ENCODE data around the gene WIZ.

DNA sequence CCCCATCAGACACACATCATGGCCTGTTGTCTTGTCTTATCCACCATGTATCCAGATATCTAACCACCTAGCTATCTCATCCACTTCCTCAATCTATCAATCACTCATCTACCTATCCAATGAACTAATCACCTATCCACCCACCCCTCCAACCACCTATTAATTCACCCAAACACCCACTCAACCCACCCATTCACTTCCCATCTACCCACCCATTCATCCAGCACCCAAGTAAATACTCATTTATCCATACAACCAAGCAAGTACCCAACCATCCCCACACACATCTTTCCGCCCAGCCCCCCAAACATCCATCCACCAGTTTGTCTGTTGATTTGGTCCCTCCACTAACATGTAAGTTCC, 753 bp upstream of the WIZ start:
- no peak for TF ChIP-seq CTCF (IDR thresholded peaks at IDR 0.05)
- TF ChIP-seq POLR2AphosphoS5 (IDR thresholded peaks at IDR 0.05), result no peak
- TF ChIP-seq EP300 (IDR thresholded peaks at IDR 0.05), result no peak
